GM18907 (cell line): Measurements from ENCODE around the gene AP5S1.
"Not testable (repeated sequence)": the region's sequence is repeated elsewhere in the genome, so short reads cannot be mapped to it uniquely, and the experiment has no call there.

Experiments used
- ATAC-seq: cut with Tn5 transposase; IDR thresholded peaks from one replicate; pipeline ENCODE4 v1.9.1; 2021; ENCODE audit warnings: mild to moderate bottlenecking, moderate library complexity; ENCODE audit not compliant: unreplicated experiment

Gene AP5S1

DNA sequence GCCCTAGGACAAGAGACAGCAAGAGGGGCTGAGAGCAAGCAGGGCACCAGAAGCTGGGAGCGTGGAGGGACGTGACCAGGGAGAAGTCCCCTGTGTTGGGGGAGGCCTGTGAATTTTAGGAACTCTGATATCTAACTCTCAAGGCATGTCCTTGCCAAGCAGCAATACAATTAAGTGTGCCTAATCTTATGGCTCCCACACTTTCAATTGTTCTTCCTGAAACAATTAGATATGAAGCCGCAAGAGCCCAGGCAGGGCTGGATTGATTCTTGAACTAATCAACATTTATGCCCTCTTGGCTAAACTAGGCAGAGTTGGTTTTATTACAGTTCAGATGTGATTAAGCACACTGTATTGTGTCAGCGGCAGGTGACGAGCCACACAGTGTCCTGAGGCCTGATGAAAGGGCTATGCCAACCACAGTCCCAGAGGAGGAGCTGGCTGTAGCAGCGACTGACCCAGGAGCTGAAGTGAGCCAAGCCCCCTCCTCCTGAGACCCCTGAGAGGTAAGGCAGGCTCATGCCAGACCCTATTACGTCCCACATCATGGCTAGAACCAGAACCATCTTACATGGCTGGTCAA, 22.1 kb downstream of the AP5S1 start:
- ATAC-seq: no peak

DNA sequence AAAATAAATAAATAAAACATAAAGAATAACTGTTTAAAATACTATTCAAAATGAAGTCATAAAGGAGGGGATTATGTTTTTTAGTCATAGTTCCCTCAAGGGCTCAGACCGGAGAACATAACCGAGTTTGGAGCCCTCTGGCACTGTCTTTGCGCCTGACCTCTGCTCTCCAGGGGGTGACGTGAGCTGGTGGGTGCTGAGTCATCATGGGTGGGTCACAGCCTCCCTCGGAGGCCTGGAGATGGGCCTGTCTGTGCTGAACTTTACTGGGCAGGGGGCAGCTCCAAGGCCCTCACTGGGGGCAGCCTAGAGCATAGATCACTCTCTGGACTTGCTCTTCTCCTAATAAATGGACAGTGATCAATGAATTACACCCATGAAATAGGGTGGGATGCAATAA, 23.1 kb downstream of the AP5S1 start:
- no peak for ATAC-seq

DNA sequence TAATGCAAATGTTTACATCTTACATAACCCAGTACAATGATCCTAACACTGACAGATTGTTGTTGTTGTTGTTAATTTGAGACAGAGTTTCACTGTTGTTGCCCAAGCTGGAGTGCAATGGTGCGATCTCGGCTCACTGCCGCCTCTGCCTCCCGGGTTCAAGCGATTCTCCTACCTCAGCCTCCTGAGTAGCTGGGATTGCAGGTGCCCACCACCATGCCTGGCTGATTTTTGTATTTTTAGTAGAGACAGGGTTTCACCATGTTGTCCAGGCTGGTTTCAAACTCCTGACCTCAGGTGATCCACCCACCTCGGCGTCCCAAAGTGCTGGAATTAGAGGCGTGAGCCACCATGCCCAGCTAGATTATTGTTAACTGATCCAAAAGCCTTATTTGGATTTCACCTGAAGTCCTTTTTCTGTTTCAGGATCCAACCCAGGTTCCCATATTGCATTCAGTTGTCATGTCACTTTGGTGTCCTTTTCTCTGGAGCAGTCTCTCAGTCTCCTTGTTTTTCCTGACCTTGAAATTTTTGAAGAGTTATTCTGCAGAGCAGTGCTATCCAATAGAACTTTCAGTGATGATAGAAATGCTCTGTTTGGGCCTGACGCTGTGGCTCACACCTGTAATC, 23.8 kb downstream of the AP5S1 start:
- ATAC-seq: not testable (repeated sequence)

DNA sequence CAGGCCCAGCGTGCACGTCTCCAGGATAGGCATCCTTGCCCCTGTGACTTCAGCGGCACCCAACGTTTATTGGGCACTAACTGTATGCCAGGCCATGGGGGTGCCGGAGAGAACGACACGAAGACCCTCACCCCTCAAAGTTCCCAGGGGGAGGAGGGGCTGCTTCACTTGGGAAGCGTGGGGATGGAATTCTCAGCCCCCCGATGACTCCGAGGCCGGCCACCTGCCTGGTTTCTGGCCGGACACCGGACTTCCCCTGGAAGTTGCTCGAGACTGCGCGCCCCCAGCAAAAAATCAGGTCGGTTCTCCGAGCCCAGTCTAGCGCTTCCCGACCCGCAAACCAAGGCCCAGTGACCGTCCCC, 26.0 kb downstream of the AP5S1 start:
- no peak for ATAC-seq

DNA sequence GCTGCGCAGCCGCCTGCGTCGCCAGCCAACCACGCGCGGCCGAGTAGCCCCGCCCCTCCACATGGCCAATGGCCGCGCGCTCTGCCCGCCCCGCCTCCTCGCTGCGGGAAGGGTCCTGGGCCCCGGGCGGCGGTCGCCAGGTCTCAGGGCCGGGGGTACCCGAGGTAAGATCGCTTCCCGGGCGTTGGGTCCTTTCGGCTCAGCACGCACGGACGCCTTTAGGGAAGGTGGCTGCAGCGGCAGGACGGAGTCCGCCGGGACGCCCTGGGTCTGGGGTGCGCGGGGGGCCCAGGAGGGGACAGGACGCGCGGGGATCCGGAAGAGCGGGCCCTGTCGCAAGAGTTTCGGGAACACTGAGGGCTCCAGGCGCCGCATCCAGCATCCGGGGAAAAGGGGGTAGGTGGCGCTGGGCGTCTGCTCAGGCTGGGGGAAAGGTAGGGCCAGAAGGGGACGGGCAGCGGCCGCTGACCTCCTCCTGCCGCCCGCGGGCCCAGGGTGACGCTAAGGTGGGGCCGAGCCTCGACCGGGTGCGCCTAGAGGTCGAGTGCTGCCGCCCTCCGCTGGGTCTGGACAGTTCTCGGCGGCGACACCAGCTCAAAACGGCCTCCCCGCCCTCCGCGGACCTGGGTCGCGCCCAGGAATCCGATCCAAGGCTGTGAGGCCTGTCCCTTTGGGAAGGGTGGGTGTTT, 26.5 kb downstream of the AP5S1 start, which contains the start of gene MAVS:
Gene MAVS (plus strand): TSS at position 95 of the 689 bp plus-strand sequence. CDS start 7,791 bp downstream, outside the sequence.
- ATAC-seq: peak; percentile 91

DNA sequence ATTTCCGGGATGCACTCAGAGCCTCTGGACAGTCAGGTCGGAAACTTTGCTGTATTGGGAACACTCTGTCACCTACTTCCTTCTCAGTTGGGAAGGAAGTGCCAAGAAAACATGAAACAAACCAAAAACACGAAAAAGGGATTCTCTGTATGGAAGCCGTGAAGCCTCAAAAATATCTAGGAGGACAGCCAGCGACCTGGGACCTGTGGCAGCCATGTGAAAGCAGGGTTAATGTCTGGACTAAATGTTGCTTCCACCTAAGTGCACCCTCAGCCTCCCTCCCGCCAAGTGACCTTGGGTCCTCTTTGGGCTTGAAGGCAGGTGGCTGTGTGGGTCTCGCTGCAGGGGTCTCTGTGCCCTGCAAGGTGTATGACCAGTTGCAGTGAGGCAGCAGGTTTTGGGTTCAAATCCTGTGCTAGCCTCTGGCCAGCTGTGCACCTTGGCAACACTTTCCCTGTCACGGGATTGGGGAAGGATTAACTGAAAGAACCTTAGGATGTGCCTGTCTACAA, 27.1 kb downstream of the AP5S1 start:
- no peak for ATAC-seq

DNA sequence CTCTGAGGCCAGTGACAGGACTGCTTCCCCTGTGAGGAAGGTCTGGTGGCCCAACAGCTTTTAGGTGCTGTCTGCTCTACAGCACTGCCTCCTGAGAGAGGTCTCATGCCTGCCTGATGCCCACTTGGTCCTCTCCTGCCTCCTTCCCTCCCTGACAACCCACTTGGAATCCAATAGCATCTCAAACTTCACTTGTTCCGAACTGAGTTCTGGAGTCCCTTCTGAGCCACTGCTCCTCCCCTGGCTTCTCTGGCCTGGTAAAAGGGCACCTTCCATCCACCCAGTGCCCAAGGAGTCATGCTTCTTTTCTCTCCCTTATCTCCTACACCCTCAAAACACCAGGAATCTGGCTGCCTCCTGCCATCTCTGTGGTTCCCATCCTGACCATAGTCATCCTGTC, 28.2 kb downstream of the AP5S1 start:
- ATAC-seq: no peak

DNA sequence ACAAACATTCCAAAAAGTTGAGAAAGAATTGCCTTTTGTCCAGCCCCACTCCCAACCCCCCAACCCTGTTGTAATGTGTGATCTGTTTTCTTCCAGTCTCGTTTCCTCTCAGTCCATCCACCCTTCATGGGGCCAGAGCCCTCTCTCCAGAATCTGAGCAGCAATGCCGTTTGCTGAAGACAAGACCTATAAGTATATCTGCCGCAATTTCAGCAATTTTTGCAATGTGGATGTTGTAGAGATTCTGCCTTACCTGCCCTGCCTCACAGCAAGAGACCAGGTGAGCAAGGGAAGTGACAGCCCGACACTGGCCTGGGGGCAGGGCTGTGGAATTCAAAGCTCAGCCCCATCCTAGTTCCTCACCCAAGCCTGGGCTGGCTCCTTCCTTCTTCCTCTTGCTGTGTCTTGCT, 34.1 kb downstream of the AP5S1 start:
- ATAC-seq: no peak

DNA sequence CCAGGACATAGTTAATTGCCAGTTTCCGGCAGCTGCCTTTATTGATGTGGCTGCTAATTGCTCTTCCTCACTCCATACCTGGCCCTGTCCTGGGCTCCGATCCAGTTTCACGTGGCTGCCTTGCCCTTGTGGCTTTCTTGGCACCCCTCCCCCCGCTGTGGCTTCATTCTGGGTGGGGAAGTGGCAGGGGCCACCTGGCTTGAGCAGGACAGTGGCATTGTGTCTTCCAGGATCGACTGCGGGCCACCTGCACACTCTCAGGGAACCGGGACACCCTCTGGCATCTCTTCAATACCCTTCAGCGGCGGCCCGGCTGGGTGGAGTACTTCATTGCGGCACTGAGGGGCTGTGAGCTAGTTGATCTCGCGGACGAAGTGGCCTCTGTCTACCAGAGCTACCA, 37.1 kb downstream of the AP5S1 start:
- no peak for ATAC-seq

DNA sequence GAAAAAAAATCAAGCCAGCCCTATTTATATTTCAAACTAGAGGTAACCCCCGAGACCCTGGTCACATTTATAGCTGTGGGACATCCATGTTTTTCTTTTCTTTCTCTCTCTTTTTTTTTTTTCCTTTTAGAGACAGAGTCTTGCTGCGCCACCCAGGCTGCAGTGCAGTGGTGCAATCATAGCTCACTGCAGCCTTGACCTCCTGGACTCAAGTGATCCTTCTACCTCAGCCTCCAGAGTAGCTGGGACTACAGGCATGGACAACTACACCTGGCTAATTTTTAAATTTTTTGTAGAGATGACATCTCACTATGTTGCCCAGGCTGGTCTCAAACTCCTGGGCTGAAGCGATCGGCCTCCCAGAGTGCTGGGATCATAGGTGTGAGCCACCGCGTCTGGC, 38.3 kb downstream of the AP5S1 start:
- ATAC-seq: no peak

DNA sequence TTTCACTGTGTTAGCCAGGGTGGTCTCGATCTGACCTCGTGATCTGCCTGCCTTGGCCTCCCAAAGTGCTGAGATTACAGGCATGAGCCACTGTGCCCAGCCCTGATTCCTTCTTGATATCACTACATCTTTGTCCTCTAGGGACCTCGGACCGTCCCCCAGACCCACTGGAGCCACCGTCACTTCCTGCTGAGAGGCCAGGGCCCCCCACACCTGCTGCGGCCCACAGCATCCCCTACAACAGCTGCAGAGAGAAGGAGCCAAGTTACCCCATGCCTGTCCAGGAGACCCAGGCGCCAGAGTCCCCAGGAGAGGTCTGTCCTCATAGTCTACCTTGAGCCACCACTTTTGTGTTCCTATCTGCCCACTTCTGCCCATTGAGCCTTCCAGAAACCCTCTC, 40.8 kb downstream of the AP5S1 start:
- no peak for ATAC-seq

DNA sequence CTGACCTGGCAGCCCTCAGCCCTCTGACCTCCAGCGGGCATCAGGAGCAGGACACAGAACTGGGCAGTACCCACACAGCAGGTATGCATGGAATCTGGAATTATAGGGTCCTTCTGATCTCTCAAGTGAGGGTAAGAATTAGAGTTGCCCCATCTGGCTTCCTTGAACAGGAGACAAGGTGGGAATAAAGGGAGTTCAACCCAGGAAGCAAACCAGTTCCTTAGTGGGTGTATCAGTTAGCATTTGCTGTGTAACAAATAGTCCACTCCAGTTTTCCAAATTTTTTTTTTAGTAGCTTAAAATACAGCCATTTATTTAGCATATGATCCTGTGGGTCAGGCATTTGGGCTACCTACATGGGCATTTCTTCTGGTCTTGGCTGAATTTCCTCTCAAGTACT, 42.0 kb downstream of the AP5S1 start:
- ATAC-seq: no peak

DNA sequence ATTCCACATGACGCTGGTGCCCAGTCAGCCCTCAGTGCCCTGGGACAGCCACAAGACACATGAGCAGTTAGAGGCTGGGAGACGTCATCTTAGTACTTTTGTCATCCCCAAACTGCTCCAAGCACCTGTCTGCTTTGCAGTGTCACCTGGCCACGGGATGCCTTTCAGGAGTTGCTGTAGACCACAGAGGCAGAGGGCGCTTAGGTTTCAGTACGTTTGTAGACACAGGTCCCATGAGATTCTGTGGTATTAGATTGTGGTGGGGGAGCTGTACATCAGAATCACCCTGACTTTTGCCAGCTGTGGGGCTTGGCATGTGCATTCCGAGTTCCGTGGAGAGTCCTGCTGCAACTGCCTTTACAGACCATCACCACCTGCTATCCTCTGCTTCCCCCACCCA, 43.0 kb downstream of the AP5S1 start:
- ATAC-seq: peak; percentile 40

DNA sequence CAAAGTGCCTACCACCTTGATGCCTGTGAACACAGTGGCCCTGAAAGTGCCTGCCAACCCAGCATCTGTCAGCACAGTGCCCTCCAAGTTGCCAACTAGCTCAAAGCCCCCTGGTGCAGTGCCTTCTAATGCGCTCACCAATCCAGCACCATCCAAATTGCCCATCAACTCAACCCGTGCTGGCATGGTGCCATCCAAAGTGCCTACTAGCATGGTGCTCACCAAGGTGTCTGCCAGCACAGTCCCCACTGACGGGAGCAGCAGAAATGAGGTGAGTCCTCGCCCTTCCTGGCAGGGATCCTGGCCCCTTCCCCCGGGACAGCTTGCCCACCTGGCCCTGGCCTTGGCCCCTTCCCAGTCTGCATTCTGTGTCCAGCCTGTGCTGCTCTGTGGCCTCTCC, 44.2 kb downstream of the AP5S1 start:
- ATAC-seq: no peak

DNA sequence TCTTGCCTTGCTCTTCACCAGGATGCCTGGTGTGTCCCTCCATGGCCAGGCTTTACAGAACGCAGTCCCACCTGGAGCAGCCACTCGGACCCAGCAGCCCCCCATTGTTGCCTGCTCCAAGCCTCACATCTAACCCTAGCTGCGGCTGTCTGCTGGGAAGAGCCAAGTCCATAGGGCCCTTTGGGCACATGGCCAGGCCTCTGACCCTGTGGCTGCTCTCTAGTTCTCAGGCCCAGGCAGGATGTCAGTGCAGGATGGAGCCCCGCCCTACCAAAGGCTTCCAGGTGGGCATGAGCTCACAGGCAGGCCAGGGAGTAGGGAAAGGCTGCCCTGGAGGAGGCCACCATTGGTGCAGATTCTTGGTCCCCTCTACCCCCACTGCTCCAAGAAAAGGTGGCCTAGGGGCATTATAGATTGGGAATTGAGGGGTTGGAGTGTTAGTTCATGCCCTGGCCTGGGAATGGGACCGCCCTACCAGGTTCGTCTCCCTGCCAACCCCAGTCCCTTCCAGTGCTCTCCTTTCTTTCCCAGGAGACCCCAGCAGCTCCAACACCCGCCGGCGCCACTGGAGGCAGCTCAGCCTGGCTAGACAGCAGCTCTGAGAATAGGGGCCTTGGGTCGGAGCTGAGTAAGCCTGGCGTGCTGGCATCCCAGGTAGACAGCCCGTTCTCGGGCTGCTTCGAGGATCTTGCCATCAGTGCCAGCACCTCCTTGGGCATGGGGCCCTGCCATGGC, 45.0 kb downstream of the AP5S1 start:
- no peak for ATAC-seq

DNA sequence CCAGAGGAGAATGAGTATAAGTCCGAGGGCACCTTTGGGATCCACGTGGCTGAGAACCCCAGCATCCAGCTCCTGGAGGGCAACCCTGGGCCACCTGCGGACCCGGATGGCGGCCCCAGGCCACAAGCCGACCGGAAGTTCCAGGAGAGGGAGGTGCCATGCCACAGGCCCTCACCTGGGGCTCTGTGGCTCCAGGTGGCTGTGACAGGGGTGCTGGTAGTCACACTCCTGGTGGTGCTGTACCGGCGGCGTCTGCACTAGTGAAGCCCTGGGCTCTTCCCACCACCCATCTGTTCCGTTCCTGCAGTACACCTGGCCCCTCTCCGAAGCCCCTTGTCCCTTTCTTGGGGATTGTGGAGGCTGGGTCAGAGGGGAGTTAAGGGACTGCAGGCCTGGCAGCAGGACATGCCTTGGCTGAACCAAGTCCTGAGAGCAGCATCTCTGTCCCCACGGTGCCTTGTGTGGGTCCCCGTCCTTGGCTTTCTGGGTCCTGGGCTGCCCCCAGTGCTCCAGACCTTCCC, 45.6 kb downstream of the AP5S1 start:
- ATAC-seq: no peak

DNA sequence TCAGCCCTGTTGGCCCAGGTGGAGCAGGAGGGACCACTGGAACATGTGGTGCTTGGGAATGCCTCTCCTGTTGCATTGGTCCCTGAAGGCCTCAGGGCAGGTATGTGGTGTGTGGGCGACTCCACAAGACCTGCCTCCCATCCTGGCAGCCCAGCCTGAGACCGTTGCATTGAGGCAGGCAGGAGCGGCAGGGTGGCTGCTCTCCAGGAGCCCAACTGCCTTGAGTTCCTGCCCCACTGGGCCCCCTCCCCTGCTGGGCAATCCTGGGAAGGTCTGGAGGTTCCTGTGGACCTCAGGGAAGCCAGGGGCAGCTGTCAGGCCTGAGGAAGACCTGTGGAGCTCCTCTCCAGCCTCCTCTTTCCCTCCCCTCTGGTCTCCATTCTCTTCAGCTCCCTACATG, 46.1 kb downstream of the AP5S1 start:
- no peak for ATAC-seq

DNA sequence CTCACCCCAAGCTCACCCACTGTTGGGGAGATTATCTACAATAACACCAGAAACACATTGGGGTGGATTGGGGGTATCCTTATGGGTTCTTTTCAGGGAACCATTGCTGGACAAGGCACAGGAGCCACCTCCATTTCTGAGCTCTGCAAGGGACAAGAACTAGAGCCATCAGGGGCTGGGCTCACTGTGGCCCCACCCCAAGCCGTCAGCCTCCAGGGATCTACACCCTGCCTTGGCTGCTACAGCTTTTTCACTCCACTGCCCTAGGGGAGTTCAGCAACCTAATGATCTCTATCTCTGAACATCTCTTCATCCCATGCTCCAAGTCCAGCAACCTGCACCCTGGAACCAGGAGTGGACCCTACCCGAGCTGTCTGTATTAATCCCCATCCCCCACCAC, 47.5 kb downstream of the AP5S1 start:
- no peak for ATAC-seq

DNA sequence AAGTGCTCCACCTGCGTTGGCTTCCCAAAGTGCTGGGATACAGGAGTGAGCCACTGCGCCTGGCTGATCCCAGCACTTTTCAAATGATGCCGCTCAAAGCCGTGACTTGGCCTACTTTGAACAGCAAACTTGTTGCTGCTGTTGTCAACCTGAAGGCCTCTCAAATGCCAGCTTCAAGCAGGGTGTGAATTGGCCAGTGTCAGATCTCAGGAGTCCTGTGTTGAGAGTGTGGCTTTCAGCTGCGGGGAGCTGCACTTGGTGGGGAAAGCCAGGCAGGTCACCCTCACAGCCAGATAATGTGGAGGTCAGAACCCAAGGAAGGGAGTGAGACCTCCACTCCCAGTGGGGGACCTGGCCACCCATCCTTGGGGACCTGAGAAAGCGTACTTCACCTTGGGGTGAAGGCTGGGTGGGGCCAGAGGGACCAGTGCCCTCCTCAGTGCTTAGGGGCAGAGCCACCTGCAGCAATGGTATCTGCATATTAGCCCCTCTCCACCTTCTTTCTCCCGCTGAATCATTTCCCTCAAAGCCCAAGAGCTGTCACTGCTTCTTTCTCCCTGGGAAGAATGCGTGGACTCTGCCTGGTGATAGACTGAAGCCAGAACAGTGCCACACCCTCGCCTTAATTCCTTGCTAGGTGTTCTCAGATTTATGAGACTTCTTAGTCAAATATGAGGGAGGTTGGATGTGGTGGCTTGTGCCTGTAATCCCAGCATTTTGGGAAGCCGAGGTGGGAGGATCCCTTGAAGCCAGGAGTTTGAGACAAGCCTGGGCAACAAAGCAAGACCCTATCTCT, 49.7 kb downstream of the AP5S1 start:
- no peak for ATAC-seq

DNA sequence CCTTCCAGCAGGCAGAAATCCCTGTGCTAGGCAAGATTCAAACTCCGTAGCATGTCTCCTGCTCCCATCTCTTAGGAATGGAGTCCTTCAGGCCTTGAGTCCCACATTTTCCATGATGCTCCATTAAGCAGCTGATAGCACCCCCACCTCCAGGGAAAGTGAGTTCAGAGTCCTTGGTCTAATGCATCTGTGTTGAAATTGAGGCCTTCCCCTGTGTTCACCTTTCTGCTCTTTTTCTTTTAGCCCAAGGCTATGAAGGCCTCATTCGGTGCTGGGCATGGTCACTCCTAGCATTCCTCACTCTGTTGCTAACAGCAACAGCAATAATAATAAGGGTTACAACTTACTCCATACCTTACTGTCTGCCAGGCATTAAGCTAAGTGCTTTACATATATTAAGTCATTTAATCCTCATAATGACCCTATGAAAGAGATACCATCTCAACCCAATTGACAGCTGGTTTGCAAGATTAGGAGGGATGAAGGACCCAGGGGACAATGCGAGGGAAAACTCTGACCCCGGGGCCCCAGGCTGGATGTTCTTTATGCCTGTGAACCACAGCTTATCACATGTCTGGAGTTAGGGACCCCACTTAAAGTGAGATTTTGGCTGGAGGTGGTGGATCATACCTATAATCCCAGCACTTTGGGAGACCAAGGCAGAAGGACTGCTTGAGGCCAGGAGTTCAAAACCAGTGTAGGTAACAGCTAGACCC, 51.4 kb downstream of the AP5S1 start:
- no peak for ATAC-seq
